AG09319 (cell line): ENCODE results near the gene CNR2.

Source experiments
- DNase-seq: peaks from one replicate; pipeline ENCODE4 v3.0.0-alpha.2; 2010; ENCODE audit warnings: low read depth; ENCODE audit errors: extremely low read depth
- CTCF ChIP-seq: IDR thresholded peaks from 2 replicates; pipeline ENCODE4 v1.5.1; 2011; ENCODE audit warnings: low read depth, mild to moderate bottlenecking, inconsistent platforms, low read length, moderate library complexity

Gene CNR2

DNA sequence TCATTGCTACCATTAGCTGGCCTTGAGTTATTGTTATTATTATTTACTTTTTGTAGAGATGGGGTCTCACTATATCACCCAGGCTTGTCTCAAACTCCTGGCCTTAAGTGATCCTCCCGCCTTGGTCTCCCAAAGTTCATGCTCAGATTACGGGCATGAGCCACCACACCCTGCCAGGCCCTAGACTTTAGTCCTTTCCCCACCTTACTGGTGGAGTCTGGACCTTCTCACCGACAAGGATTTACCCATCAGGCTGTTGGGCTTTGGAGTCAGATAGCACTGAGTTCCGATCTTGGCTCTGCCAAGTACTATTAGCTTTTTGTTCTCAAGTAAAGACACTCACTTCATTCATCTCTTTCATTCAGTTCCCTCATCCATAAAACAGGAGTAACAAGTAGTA lies 17.2 kb downstream of the CNR2 start:
- no peak for DNase-seq
- TF ChIP-seq CTCF = no peak

DNA sequence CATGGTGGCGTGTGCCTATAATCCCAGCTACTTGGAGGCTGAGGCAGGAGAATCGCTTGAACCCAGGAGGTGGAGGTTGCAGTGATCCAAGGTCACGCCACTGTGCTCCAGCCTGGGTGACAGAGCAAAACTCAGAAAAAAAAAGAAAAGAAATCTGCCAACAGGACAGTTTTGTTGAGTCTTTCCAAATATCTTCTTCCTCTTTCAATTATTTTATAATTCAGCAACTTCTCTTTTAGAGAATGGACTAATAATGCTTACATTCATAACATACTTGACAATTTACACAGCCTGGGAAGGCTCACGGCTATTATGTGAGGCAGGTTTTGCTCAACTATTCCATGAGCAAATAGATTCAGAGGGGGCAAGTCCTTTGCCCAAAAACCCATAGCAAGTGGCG lies 18.1 kb downstream of the CNR2 start:
- DNase-seq = no peak
- no peak for TF ChIP-seq CTCF

GRCh38 chr1:23889074-23889473 lies 24.1 kb downstream of the CNR2 start:
- DNase-seq = no peak
- no peak for TF ChIP-seq CTCF

DNA sequence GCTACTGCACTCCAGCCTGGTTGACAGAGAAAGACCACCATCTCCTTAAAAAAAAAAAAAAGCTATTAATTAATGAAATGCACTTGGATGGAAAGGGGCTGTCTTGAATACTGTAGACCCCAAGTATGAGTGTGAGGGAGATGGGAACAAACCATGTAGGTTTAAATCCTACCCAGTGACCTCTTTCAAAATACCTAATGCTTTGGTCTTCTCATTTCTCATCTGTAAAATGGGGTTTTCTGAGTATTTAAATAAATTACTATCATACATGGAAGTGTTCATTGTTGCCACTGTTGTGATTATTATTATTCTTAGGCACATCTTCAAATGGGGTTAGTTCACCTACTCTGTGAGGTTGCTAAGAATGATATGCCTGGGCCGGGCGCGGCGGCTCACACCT lies 27.9 kb downstream of the CNR2 start:
- TF ChIP-seq CTCF = no peak
- DNase-seq = no peak

GRCh38 chr1:23882746-23883145 lies 30.4 kb downstream of the CNR2 start:
- TF ChIP-seq CTCF = no peak
- no peak for DNase-seq

DNA sequence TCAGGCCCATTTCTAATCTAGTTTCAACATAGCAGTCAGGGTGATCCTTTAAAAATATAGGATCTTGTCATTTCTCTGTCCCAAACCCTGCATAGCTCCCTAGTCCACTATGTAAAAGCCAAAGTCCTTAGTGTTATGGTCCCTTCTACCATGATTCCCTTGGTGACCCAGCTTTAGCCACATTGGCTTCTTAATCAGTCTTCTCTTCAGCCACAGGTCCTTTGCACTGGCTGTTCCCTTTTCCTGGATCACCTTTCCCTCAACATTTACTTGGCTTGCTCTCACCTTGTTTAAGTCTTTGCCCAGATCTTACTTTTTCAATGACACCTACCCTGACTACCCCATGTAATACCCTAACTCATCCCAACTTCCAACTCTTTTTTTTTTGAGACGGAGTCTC lies 33.4 kb downstream of the CNR2 start:
- no peak for DNase-seq
- no peak for TF ChIP-seq CTCF

DNA sequence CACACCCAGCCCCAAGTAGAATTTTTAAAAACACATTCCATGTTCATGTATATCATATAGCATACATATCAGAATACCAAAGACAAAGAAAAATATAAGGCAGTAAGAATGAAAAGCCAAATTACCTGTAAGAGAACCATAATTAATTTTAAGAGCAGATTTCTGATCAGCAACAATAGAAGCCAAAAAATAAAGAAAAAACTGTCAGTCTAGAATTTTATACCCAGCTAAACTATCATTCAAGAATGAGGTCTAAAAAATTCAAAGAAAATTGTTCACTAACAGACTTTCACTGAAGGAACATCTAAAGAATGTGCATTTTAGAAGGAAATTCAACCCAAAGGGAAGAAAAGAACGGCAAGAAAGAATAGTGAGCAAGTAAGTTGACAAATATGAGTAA lies 34.5 kb downstream of the CNR2 start:
- DNase-seq = no peak
- TF ChIP-seq CTCF = no peak
